HepG2 (cell line): ENCODE data around the gene SDC4. TPM values are rescaled to one million over a fixed set of nuclear protein-coding genes. Genes with fewer than 3 reads are reported as not detected.

Experiments used
- ARNT2 ChIP-seq: sonication (generic); formaldehyde crosslinking; IDR thresholded peaks from 2 replicates; pipeline ENCODE4 v1.8.0; 2022; ENCODE audit warnings: mild to moderate bottlenecking, low read depth, missing genetic modification reagents, moderate library complexity
- FOXC1 ChIP-seq: sonication (generic); formaldehyde crosslinking; IDR thresholded peaks from 2 replicates; pipeline ENCODE4 v1.8.0; 2022; ENCODE audit warnings: mild to moderate bottlenecking, missing genetic modification reagents, borderline replicate concordance
- KDM4B ChIP-seq: sonication (generic); formaldehyde crosslinking; IDR thresholded peaks from 2 replicates; pipeline ENCODE4 v1.4.0; 2020; ENCODE audit warnings: missing genetic modification reagents
- NCOA1 ChIP-seq: sonication (generic); formaldehyde crosslinking; IDR thresholded peaks from 2 replicates; pipeline ENCODE4 v1.9.0; 2021; ENCODE audit warnings: missing genetic modification reagents
- NR2C2 ChIP-seq: sonication (generic); formaldehyde crosslinking; IDR thresholded peaks from 2 replicates; pipeline ENCODE4 v1.4.0; 2020; ENCODE audit warnings: missing genetic modification reagents, mild to moderate bottlenecking, moderate library complexity, borderline replicate concordance
- RBM22 ChIP-seq: fragments of 200-400 bp; formaldehyde crosslinking; optimal IDR thresholded peaks from 2 replicates; pipeline ENCODE3; 2017; ENCODE audit warnings: mild to moderate bottlenecking, low read length, moderate library complexity
- RXRA ChIP-seq: sonication (generic); formaldehyde crosslinking; IDR thresholded peaks from 2 replicates; pipeline ENCODE4 v1.5.1; 2020; ENCODE audit warnings: missing genetic modification reagents
- SIN3A ChIP-seq: IDR thresholded peaks from 2 replicates; pipeline ENCODE4 v1.6.1; 2011; ENCODE audit warnings: low read depth, mild to moderate bottlenecking, control low read depth, low read length, borderline replicate concordance
- SOX5 ChIP-seq: IDR thresholded peaks from 2 replicates; pipeline ENCODE4 v1.6.1; 2016; ENCODE audit warnings: borderline replicate concordance
- SP4 ChIP-seq: sonication (generic); formaldehyde crosslinking; IDR thresholded peaks from 2 replicates; pipeline ENCODE4 v1.8.1; 2023; ENCODE audit warnings: mild to moderate bottlenecking, missing genetic modification reagents
- ZFYVE20 ChIP-seq: sonication (generic); formaldehyde crosslinking; IDR thresholded peaks from 2 replicates; pipeline ENCODE4 v1.8.0; 2023; ENCODE audit warnings: low read depth, mild to moderate bottlenecking, moderate library complexity, missing genetic modification reagents, borderline replicate concordance
- ZNF510 ChIP-seq: sonication (generic); formaldehyde crosslinking; IDR thresholded peaks from 2 replicates; pipeline ENCODE4 v1.4.0; 2020; ENCODE audit warnings: low read depth, mild to moderate bottlenecking, missing genetic modification reagents
- ZNF761 ChIP-seq: sonication (generic); formaldehyde crosslinking; conservative IDR thresholded peaks from 2 replicates; pipeline ENCODE4 v1.4.0; 2020; ENCODE audit warnings: mild to moderate bottlenecking, missing genetic modification reagents
- polyA plus RNA-seq, 8 experiments: library from polyadenylated mRNA; depleted of rRNA in 3 of 8; stranded (reverse) in 7 of 8; unstranded in 1 of 8; fragments of >200 nt; fragmentation: Illumina TruSeq in 4 of 8; extraction: Trizol in 4 of 8; gene quantifications; 2 replicates each; pipeline versions ENCODE4 v1.2.1 to v1.2.3, GENCODE V29; 2011 to 2016; ENCODE audit warnings: low read depth in 4 of 8, missing spikeins in 1 of 8, mixed read lengths in 1 of 8; ENCODE audit not compliant: insufficient read depth in 1 of 8
- total RNA-seq, 5 experiments: library from RNA; depleted of rRNA; stranded (reverse); fragments of >200 nt; fragmentation: Illumina TruSeq; extraction: Trizol; gene quantifications; 2 replicates each; pipeline ENCODE4 v1.2.3, GENCODE V29; 2016; ENCODE audit warnings: low read depth in 1 of 5
- TF ChIP-seq, protein P1 (sequence below): sonication (generic); formaldehyde crosslinking; IDR thresholded peaks from 2 replicates; pipeline ENCODE4 v1.4.0; 2020; ENCODE audit warnings: low read depth, missing genetic modification reagents
- TF ChIP-seq, protein P2 (sequence below): sonication (generic); formaldehyde crosslinking; IDR thresholded peaks from 2 replicates; pipeline ENCODE4 v1.5.0; 2020; ENCODE audit warnings: missing genetic modification reagents, mild to moderate bottlenecking, borderline replicate concordance
- TF ChIP-seq, protein P3 (sequence below): IDR thresholded peaks from 2 replicates; pipeline ENCODE4 v1.6.1; 2016; ENCODE audit warnings: missing compliant biosample characterization, missing genetic modification reagents, borderline replicate concordance
- TF ChIP-seq, protein P4 (sequence below), 2 experiments: IDR thresholded peaks; 2 replicates each; pipeline ENCODE4 v1.6.1; 2011 to 2012; ENCODE audit warnings: low read length in 2 of 2, borderline replicate concordance in 1 of 2, low read depth in 1 of 2, mild to moderate bottlenecking in 1 of 2, moderate library complexity in 1 of 2

SDC4 gene
- total and polyA plus RNA-seq, 2 of the 13 experiments (the other 11 are each of a cell fraction or from before 2014, with no cell fraction given): 49.0 to 65.1 TPM

DNA sequence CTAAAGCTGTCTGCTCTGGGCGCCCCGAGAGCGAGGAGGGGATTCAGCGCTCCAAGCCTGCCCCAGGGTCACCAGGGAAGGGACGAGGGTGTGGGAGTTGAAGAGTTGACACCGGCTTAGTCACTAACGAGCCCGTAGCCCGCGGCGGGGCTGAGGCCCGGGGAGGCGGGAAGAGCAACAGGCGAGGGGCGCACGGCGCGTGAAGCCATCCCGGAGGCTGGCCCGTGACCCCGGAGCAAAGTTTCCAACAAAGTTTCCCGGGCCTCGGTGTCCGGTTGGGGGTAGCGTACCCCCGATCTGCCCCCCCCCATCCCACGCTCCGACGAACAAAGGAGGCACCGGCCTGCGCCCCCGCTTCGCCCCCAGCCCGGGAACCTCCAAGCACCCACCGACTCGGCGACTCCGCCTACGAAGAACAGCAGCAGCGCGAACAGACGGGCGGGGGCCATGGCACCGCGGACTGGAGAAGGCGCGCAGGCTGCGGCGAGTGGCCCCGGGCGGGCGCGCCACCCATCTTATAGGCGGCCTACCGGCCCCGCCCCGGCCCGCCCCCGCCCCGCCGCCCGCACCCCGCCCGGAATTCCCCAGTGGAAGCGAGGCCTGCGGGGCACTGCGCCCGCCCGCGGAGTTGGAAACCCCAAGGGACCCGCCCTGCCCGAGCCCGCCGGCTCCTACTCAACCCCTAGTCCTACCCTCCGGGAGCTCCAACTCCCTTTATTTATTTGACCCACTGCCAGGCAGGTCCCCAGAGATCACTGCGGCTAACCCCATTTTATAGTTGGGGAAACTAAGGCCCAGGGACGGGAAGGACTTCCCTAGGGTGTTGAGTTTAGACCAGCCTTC, at the start of gene SDC4 (continued):
- TF ChIP-seq, protein P1, sequence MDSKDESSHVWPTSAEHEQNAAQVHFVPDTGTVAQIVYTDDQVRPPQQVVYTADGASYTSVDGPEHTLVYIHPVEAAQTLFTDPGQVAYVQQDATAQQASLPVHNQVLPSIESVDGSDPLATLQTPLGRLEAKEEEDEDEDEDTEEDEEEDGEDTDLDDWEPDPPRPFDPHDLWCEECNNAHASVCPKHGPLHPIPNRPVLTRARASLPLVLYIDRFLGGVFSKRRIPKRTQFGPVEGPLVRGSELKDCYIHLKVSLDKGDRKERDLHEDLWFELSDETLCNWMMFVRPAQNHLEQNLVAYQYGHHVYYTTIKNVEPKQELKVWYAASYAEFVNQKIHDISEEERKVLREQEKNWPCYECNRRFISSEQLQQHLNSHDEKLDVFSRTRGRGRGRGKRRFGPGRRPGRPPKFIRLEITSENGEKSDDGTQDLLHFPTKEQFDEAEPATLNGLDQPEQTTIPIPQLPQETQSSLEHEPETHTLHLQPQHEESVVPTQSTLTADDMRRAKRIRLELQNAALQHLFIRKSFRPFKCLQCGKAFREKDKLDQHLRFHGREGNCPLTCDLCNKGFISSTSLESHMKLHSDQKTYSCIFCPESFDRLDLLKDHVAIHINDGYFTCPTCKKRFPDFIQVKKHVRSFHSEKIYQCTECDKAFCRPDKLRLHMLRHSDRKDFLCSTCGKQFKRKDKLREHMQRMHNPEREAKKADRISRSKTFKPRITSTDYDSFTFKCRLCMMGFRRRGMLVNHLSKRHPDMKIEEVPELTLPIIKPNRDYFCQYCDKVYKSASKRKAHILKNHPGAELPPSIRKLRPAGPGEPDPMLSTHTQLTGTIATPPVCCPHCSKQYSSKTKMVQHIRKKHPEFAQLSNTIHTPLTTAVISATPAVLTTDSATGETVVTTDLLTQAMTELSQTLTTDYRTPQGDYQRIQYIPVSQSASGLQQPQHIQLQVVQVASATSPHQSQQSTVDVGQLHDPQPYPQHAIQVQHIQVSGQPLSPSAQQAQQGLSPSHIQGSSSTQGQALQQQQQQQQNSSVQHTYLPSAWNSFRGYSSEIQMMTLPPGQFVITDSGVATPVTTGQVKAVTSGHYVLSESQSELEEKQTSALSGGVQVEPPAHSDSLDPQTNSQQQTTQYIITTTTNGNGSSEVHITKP (CRISPR knock-in tag): peak; percentile 26; the same call in 1 of the 2 replicates
- TF ChIP-seq NCOA1 (CRISPR knock-in tag): peak; percentile 86; the same call in 1 of the 2 replicates
- TF ChIP-seq, protein P2, sequence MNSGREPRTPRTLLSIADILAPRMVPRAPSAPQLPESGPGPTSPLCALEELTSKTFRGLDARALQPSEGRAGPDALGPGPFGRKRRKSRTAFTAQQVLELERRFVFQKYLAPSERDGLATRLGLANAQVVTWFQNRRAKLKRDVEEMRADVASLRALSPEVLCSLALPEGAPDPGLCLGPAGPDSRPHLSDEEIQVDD (CRISPR knock-in tag): 0 out of 2 replicates have a peak, but pooled peaks have one; percentile 55
- TF ChIP-seq ZNF761 (CRISPR knock-in tag): peak; percentile 65; the same call in 1 of the 2 replicates
- TF ChIP-seq FOXC1 (CRISPR knock-in tag): peak; percentile 96
- TF ChIP-seq KDM4B (CRISPR knock-in tag): peak; percentile 67; the same call in 1 of the 2 replicates
- TF ChIP-seq, protein P3, sequence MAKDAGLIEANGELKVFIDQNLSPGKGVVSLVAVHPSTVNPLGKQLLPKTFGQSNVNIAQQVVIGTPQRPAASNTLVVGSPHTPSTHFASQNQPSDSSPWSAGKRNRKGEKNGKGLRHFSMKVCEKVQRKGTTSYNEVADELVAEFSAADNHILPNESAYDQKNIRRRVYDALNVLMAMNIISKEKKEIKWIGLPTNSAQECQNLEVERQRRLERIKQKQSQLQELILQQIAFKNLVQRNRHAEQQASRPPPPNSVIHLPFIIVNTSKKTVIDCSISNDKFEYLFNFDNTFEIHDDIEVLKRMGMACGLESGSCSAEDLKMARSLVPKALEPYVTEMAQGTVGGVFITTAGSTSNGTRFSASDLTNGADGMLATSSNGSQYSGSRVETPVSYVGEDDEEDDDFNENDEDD (CRISPR knock-in tag): peak; percentile 74; the same call in 1 of the 2 replicates
- TF ChIP-seq ZFYVE20 (CRISPR knock-in tag): no peak
- peak; percentile 87; the same call in 1 of the 2 replicates for TF ChIP-seq SIN3A
- peak; percentile 71; the same call in 1 of the 2 replicates for TF ChIP-seq ARNT2 (CRISPR knock-in tag)
- peak; percentile 14; the same call in 1 of the 2 replicates for TF ChIP-seq SOX5 (CRISPR knock-in tag)
- peak; percentile 50; the same call in 1 of the 2 replicates for TF ChIP-seq RXRA (CRISPR knock-in tag)
- peak; percentile 87; the same call in 1 of the 2 replicates for TF ChIP-seq ZNF510
- peak; percentile 21 for TF ChIP-seq RBM22
- TF ChIP-seq, protein P4, sequence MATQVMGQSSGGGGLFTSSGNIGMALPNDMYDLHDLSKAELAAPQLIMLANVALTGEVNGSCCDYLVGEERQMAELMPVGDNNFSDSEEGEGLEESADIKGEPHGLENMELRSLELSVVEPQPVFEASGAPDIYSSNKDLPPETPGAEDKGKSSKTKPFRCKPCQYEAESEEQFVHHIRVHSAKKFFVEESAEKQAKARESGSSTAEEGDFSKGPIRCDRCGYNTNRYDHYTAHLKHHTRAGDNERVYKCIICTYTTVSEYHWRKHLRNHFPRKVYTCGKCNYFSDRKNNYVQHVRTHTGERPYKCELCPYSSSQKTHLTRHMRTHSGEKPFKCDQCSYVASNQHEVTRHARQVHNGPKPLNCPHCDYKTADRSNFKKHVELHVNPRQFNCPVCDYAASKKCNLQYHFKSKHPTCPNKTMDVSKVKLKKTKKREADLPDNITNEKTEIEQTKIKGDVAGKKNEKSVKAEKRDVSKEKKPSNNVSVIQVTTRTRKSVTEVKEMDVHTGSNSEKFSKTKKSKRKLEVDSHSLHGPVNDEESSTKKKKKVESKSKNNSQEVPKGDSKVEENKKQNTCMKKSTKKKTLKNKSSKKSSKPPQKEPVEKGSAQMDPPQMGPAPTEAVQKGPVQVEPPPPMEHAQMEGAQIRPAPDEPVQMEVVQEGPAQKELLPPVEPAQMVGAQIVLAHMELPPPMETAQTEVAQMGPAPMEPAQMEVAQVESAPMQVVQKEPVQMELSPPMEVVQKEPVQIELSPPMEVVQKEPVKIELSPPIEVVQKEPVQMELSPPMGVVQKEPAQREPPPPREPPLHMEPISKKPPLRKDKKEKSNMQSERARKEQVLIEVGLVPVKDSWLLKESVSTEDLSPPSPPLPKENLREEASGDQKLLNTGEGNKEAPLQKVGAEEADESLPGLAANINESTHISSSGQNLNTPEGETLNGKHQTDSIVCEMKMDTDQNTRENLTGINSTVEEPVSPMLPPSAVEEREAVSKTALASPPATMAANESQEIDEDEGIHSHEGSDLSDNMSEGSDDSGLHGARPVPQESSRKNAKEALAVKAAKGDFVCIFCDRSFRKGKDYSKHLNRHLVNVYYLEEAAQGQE (IDR thresholded peaks at IDR 0.05; ENCODE audit: borderline replicate concordance in 1 of 2, low read depth in 1 of 2, low read length in 2 of 2): peak in 1 of 2 experiments; percentile 50; a peak in 2 of 4 replicates
- 0 out of 2 replicates have a peak, but pooled peaks have one; percentile 32 for TF ChIP-seq NR2C2 (CRISPR knock-in tag)
- TF ChIP-seq SP4 (CRISPR knock-in tag): peak; percentile 68; the same call in 1 of the 2 replicates
